Liver (tissue), 3 donors: ENCODE measurements around the gene MRPS23.

Source experiments
- CTCF ChIP-seq: fragments of 150-350 bp; IDR thresholded peaks from 2 replicates; pipeline ENCODE4 v1.5.1; 2017; ENCODE audit warnings: improper control_type of control experiment, low read depth, low read length; ENCODE audit not compliant: missing input control
- FOXA1 ChIP-seq: IDR thresholded peaks from 2 replicates; pipeline ENCODE4 v1.6.1; 2016; ENCODE audit warnings: antibody characterized with exemption
- JUND ChIP-seq, 2 donors: IDR thresholded peaks; 2 replicates each; pipeline ENCODE4 v1.6.1; 2016; ENCODE audit warnings: antibody characterized with exemption in 2 of 2
- RAD21 ChIP-seq, 2 donors: IDR thresholded peaks; 2 replicates each; pipeline ENCODE4 v1.6.1; 2016; ENCODE audit warnings: antibody characterized with exemption in 2 of 2, mild to moderate bottlenecking in 2 of 2
- REST ChIP-seq: IDR thresholded peaks from 2 replicates; pipeline ENCODE4 v1.6.1; 2016; ENCODE audit warnings: antibody characterized with exemption, mild to moderate bottlenecking
- RXRA ChIP-seq, 2 donors: IDR thresholded peaks; 2 replicates each; pipeline ENCODE4 v1.6.1; 2017 to 2018; ENCODE audit warnings: antibody characterized with exemption in 2 of 2, mild to moderate bottlenecking in 1 of 2
- YY1 ChIP-seq: IDR thresholded peaks from 2 replicates; pipeline ENCODE4 v1.6.1; 2016; ENCODE audit warnings: antibody characterized with exemption, mild to moderate bottlenecking
- ZBTB33 ChIP-seq: IDR thresholded peaks from 2 replicates; pipeline ENCODE4 v1.6.1; 2016; ENCODE audit warnings: antibody characterized with exemption
- TF ChIP-seq, protein P1 (sequence below): IDR thresholded peaks from 2 replicates; pipeline ENCODE4 v1.6.1; 2016; ENCODE audit warnings: antibody characterized with exemption
- donor health status: healthy.
- donor health status: healthy.

DNA sequence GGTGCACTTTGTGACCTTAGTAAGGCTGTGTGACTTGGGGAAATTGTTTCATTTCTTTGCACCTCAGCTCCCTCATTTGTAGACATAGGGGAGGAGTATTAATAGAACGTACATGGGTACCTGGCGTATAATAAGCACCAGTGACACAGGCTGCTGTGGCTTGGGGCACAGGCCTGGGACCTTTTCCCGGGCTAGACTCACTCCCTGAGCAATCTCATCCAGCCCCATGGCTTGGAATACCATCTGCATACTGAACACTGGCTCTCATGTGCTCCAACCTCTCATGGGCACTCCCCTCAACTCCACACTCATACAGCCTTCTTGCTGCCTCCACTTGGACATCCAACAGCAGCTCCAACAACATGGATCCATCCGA lies 41.0 kb upstream of the MRPS23 start:
- TF ChIP-seq ZBTB33, result no peak
- TF ChIP-seq FOXA1, result no peak
- TF ChIP-seq YY1, result no peak
- TF ChIP-seq CTCF, result no peak
- TF ChIP-seq REST, result no peak
- TF ChIP-seq, protein P1, sequence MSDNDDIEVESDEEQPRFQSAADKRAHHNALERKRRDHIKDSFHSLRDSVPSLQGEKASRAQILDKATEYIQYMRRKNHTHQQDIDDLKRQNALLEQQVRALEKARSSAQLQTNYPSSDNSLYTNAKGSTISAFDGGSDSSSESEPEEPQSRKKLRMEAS, result no peak
- no peak for TF ChIP-seq RXRA (IDR thresholded peaks at IDR 0.05)
- no peak for TF ChIP-seq JUND (IDR thresholded peaks at IDR 0.05)
- TF ChIP-seq RAD21 (IDR thresholded peaks at IDR 0.05), result no peak
